WTC11 (cell line): ENCODE data around the gene ARHGAP8. TPM values are rescaled to one million over a fixed set of nuclear protein-coding genes. Genes with fewer than 3 reads are reported as not detected.

ENCODE experiments used
- ATAC-seq: fragments of 200-7000 bp; cut with Tn5 transposase; 2 replicates; pipeline ENCODE4 v1.10.0; 2021; ENCODE audit warnings: mild to moderate bottlenecking, moderate library complexity
- CTCF ChIA-PET: fragments of 300-600 bp; sonication (Branson Sonifier 250); formaldehyde crosslinking; loops from one replicate; lab custom pipeline; 2021; ENCODE audit warnings: antibody characterized with exemption; lab: Charles Lee
- POLR2A ChIA-PET: fragments of 350-600 bp; sonication (Branson Sonifier 250); formaldehyde crosslinking; loops from one replicate; lab custom pipeline; 2021; ENCODE audit warnings: antibody characterized with exemption; lab: Charles Lee
- DNase-seq: peaks from one replicate; pipeline ENCODE4 v3.0.0; 2021; ENCODE audit warnings: low spot score
- H3K27ac Mint-ChIP-seq: 2 replicates; pipeline ENCODE4 v1.8.0; 2021; ENCODE audit warnings: mixed read lengths
- H3K27me3 Mint-ChIP-seq: 2 replicates; pipeline ENCODE4 v1.8.0; 2021; ENCODE audit warnings: low read depth, mild to moderate bottlenecking, moderate library complexity, mixed read lengths
- H3K36me3 Mint-ChIP-seq: 2 replicates; pipeline ENCODE4 v1.8.0; 2021; ENCODE audit warnings: mixed read lengths
- H3K4me1 Mint-ChIP-seq: 2 replicates; pipeline ENCODE4 v1.8.0; 2022; ENCODE audit warnings: mixed read lengths
- H3K4me3 Mint-ChIP-seq: 2 replicates; pipeline ENCODE4 v1.8.0; 2021; ENCODE audit warnings: mild to moderate bottlenecking, moderate library complexity, mixed read lengths
- H3K9me3 Mint-ChIP-seq: 2 replicates; pipeline ENCODE4 v1.8.0; 2021; ENCODE audit warnings: mixed read lengths
- ARID4B ChIP-seq: sonication (generic); formaldehyde crosslinking; IDR thresholded peaks from 2 replicates; pipeline ENCODE4 v1.8.0; 2023; ENCODE audit warnings: missing genetic modification reagents, mild to moderate bottlenecking, borderline replicate concordance
- CBFB ChIP-seq: sonication (generic); formaldehyde crosslinking; IDR thresholded peaks from 2 replicates; pipeline ENCODE4 v1.8.1; 2022; ENCODE audit warnings: mild to moderate bottlenecking, low read depth, missing genetic modification reagents
- FOXP1 ChIP-seq: sonication (generic); formaldehyde crosslinking; IDR thresholded peaks from 2 replicates; pipeline ENCODE4 v1.8.0; 2022; ENCODE audit warnings: missing genetic modification reagents, mild to moderate bottlenecking, moderate library complexity, borderline replicate concordance
- GABPB1 ChIP-seq: sonication (generic); formaldehyde crosslinking; IDR thresholded peaks from 2 replicates; pipeline ENCODE4 v1.8.1; 2023; ENCODE audit warnings: mild to moderate bottlenecking, missing genetic modification reagents
- GRHL2 ChIP-seq: fragments of 250-450 bp; sonication (Bioruptor Pico); IDR thresholded peaks from 2 replicates; pipeline ENCODE4 v1.8.0; 2022; ENCODE audit warnings: mild to moderate bottlenecking, moderate library complexity; ENCODE audit not compliant: insufficient replicate concordance, severe bottlenecking
- JUN ChIP-seq: sonication (generic); formaldehyde crosslinking; IDR thresholded peaks from 2 replicates; pipeline ENCODE4 v1.8.0; 2023; ENCODE audit warnings: mild to moderate bottlenecking, missing genetic modification reagents
- KAT7 ChIP-seq: sonication (generic); formaldehyde crosslinking; IDR thresholded peaks from 2 replicates; pipeline ENCODE4 v1.8.1; 2023; ENCODE audit warnings: missing genetic modification reagents, mild to moderate bottlenecking, borderline replicate concordance
- NR2C2 ChIP-seq: sonication (generic); formaldehyde crosslinking; IDR thresholded peaks from 2 replicates; pipeline ENCODE4 v1.8.0; 2022; ENCODE audit warnings: mild to moderate bottlenecking, missing genetic modification reagents
- RELA ChIP-seq: sonication (generic); formaldehyde crosslinking; IDR thresholded peaks from 2 replicates; pipeline ENCODE4 v1.8.1; 2022; ENCODE audit warnings: missing genetic modification reagents, mild to moderate bottlenecking, borderline replicate concordance
- SMAD4 ChIP-seq: sonication (generic); formaldehyde crosslinking; IDR thresholded peaks from 2 replicates; pipeline ENCODE4 v1.8.0; 2022; ENCODE audit warnings: mild to moderate bottlenecking, missing genetic modification reagents
- TEAD1 ChIP-seq: sonication (generic); formaldehyde crosslinking; IDR thresholded peaks from 2 replicates; pipeline ENCODE4 v1.8.0; 2022; ENCODE audit warnings: mild to moderate bottlenecking, missing genetic modification reagents
- TEAD4 ChIP-seq: sonication (generic); formaldehyde crosslinking; IDR thresholded peaks from 2 replicates; pipeline ENCODE4 v1.8.0; 2022; ENCODE audit warnings: mild to moderate bottlenecking, missing genetic modification reagents
- TP53 ChIP-seq: sonication (generic); formaldehyde crosslinking; IDR thresholded peaks from 2 replicates; pipeline ENCODE4 v1.8.1; 2023; ENCODE audit warnings: mild to moderate bottlenecking, missing genetic modification reagents
- ZNF232 ChIP-seq: sonication (generic); formaldehyde crosslinking; IDR thresholded peaks from 2 replicates; pipeline ENCODE4 v1.8.0; 2022; ENCODE audit warnings: mild to moderate bottlenecking, missing genetic modification reagents
- total RNA-seq: library from RNA; stranded (reverse); gene quantifications from 3 replicates; pipeline ENCODE4 v1.2.3, GENCODE V29; 2021
- TF ChIP-seq, protein P1 (sequence below): sonication (generic); formaldehyde crosslinking; IDR thresholded peaks from 2 replicates; pipeline ENCODE4 v1.8.1; 2023; ENCODE audit warnings: mild to moderate bottlenecking, missing genetic modification reagents, moderate library complexity
- TF ChIP-seq, protein P2 (sequence below): sonication (generic); formaldehyde crosslinking; IDR thresholded peaks from 2 replicates; pipeline ENCODE4 v1.8.1; 2023; ENCODE audit warnings: mild to moderate bottlenecking, missing genetic modification reagents, moderate library complexity
- TF ChIP-seq, protein P3 (sequence below): fragments of 250-450 bp; sonication (Bioruptor Pico); IDR thresholded peaks from 2 replicates; pipeline ENCODE4 v2.1.2; 2022; ENCODE audit warnings: mild to moderate bottlenecking, moderate library complexity

The ARHGAP8 gene
- total RNA-seq, 1 experiment from 2014 or later, result 61.4 TPM

GRCh38 chr22:44894782-44895181 lies 142.4 kb downstream of the ARHGAP8 start:
- ChIA-PET CTCF (no interaction called here), POLR2A (no interaction called here)
- TF ChIP-seq KAT7 (CRISPR knock-in tag) (no peak), TEAD1 (CRISPR knock-in tag) (no peak), ARID4B (CRISPR knock-in tag) (no peak), GABPB1 (no peak), SMAD4 (CRISPR knock-in tag) (no peak), NR2C2 (CRISPR knock-in tag) (no peak), JUN (CRISPR knock-in tag) (no peak), GRHL2 (CRISPR knock-in tag) (no peak)
- TF ChIP-seq, protein P1, sequence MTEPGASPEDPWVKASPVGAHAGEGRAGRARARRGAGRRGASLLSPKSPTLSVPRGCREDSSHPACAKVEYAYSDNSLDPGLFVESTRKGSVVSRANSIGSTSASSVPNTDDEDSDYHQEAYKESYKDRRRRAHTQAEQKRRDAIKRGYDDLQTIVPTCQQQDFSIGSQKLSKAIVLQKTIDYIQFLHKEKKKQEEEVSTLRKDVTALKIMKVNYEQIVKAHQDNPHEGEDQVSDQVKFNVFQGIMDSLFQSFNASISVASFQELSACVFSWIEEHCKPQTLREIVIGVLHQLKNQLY (CRISPR knock-in tag), result no peak
- TF ChIP-seq, protein P2, sequence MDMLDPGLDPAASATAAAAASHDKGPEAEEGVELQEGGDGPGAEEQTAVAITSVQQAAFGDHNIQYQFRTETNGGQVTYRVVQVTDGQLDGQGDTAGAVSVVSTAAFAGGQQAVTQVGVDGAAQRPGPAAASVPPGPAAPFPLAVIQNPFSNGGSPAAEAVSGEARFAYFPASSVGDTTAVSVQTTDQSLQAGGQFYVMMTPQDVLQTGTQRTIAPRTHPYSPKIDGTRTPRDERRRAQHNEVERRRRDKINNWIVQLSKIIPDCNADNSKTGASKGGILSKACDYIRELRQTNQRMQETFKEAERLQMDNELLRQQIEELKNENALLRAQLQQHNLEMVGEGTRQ (CRISPR knock-in tag), result no peak
- TF ChIP-seq, protein P3, sequence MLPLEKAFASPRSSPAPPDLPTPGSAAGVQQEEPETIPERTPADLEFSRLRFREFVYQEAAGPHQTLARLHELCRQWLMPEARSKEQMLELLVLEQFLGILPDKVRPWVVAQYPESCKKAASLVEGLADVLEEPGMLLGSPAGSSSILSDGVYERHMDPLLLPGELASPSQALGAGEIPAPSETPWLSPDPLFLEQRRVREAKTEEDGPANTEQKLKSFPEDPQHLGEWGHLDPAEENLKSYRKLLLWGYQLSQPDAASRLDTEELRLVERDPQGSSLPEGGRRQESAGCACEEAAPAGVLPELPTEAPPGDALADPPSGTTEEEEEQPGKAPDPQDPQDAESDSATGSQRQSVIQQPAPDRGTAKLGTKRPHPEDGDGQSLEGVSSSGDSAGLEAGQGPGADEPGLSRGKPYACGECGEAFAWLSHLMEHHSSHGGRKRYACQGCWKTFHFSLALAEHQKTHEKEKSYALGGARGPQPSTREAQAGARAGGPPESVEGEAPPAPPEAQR (CRISPR knock-in tag), result no peak
- DNase-seq, result no peak
- peaks cover 6% of the 10 kb centered on the region; the same call in 1 of the 2 replicates for H3K4me1 Mint-ChIP-seq
- H3K9me3 Mint-ChIP-seq, result no peaks in the 10 kb centered on the region
- H3K36me3 Mint-ChIP-seq, result peaks cover 49% of the 10 kb centered on the region
- no peak overlapping the region for H3K27ac Mint-ChIP-seq
- H3K4me3 Mint-ChIP-seq, result no peak overlapping the region
- ATAC-seq, result no peak; the same call in 1 of the 2 replicates
- H3K27me3 Mint-ChIP-seq, result no peaks in the 10 kb centered on the region

DNA sequence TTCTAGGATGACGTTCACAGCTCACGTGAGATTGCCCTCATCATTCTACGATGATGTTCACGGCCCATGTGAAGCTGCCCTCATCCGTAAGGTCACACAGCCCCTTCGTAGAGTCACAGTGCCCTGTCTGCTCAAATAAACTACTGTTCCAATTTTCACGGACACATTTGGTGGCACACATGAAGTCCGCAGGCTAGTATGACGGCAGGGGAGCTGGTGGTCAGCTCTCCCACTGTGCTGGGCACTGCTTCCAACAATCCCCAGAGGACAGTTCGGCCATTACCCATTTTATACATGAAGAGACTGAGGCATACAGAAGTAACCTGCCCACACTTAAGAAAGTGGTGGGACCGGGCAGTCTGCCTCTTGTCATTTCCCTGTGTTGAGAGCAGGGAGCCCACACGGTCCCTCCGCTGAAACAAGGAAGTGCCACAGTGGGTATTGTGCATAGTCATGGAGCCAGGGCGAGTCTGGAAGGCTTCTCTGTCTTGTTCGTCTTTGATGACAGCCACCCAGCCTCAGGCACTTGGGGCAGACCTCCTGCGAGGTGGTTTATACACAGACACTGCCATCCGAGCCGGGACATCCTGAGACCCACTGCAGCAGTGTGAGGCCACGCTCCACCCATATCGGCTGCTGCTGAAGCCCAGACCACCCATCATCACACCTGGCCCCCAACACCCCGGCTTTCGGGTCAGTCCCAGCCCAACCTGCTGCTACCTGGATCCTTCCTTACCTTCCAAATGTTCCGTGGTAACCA lies 143.1 kb downstream of the ARHGAP8 start:
- ChIA-PET CTCF (no interaction called here), POLR2A (no interaction called here)
- Mint-ChIP-seq H3K4me1 (peaks cover 6% of the 10 kb centered on the region; the same call in 1 of the 2 replicates), H3K9me3 (no peaks in the 10 kb centered on the region), H3K27me3 (no peaks in the 10 kb centered on the region), H3K36me3 (peaks cover 50% of the 10 kb centered on the region), H3K4me3 (no peak overlapping the region), H3K27ac (0 out of 2 replicates have a peak overlapping the region, but pooled peaks have one; percentile 57)
- DNase-seq (no peak), ATAC-seq (no peak)
- no peak for TF ChIP-seq RELA (CRISPR knock-in tag)
- TF ChIP-seq ZNF232 (CRISPR knock-in tag), result no peak
- TF ChIP-seq FOXP1 (CRISPR knock-in tag), result no peak
- TF ChIP-seq JUN (CRISPR knock-in tag), result no peak
- no peak for TF ChIP-seq TP53
- no peak for TF ChIP-seq TEAD4 (CRISPR knock-in tag)
- TF ChIP-seq CBFB (CRISPR knock-in tag), result no peak
